Stimulated activated CD8-positive, alpha-beta memory T cell treated with anti-CD3 and anti-CD28 coated beads, Interleukin-12 subunit alpha, Interleukin-12 subunit beta, amount 100 ng/mL, for 24 hours (primary cell): Measurements from ENCODE around the gene RBM34.

Experiments
- DNase-seq: peaks from one replicate; pipeline ENCODE4 v3.0.0-alpha.2; 2020; ENCODE audit errors: extremely low read depth

The RBM34 gene

GRCh38 chr1:235156265-235156664, 4.8 kb downstream of the RBM34 start:
- DNase-seq: no peak

- no peak for DNase-seq
Measured at GRCh38 chr1:235152235-235152634, 8.8 kb downstream of the RBM34 start.

GRCh38 chr1:235151033-235151432, 10.0 kb downstream of the RBM34 start:
- no peak for DNase-seq

- no peak for DNase-seq
Measured at GRCh38 chr1:235149824-235150223, 11.2 kb downstream of the RBM34 start.

- no peak for DNase-seq
Measured at GRCh38 chr1:235147269-235147668, 13.8 kb downstream of the RBM34 start.

- DNase-seq: no peak
Measured at GRCh38 chr1:235145639-235146038, 15.4 kb downstream of the RBM34 start.

- no peak for DNase-seq
Measured at GRCh38 chr1:235142991-235143390, 18.1 kb downstream of the RBM34 start.

GRCh38 chr1:235139315-235139714, 21.7 kb downstream of the RBM34 start:
- DNase-seq: no peak

GRCh38 chr1:235138821-235139220, 22.2 kb downstream of the RBM34 start:
- DNase-seq: no peak

- no peak for DNase-seq
Measured at GRCh38 chr1:235136111-235136510, 24.9 kb downstream of the RBM34 start.

- DNase-seq: no peak
Measured at GRCh38 chr1:235134171-235134570, 26.9 kb downstream of the RBM34 start.

- DNase-seq: no peak
Measured at GRCh38 chr1:235133086-235133485, 28.0 kb downstream of the RBM34 start.

GRCh38 chr1:235131961-235132360, 29.1 kb downstream of the RBM34 start:
- no peak for DNase-seq

GRCh38 chr1:235130766-235131270, 30.2 kb downstream of the RBM34 start:
- DNase-seq: no peak

- DNase-seq: no peak
Measured at GRCh38 chr1:235129774-235130570, 31.1 kb downstream of the RBM34 start.

- peak; percentile 81 for DNase-seq
Measured at GRCh38 chr1:235128456-235129328, 32.4 kb downstream of the RBM34 start, which contains the start of gene TOMM20. TOMM20 (minus strand) TSS chr1:235128837; CDS start chr1:235128715, 122 bp downstream.

- no peak for DNase-seq
Measured at GRCh38 chr1:235127732-235128455, 33.2 kb downstream of the RBM34 start.

- DNase-seq: no peak
Measured at GRCh38 chr1:235127203-235127602, 33.8 kb downstream of the RBM34 start.

- DNase-seq: no peak
Measured at GRCh38 chr1:235124665-235125064, 36.4 kb downstream of the RBM34 start.

- DNase-seq: no peak
Measured at GRCh38 chr1:235124111-235124510, 36.9 kb downstream of the RBM34 start.

- DNase-seq: no peak
Measured at GRCh38 chr1:235122348-235122747, 38.7 kb downstream of the RBM34 start.
